ENCODE data around the gene SUSD6.
"Not testable (repeated sequence)": the region's sequence is repeated elsewhere in the genome, so short reads cannot be mapped to it uniquely, and the experiment has no call there.

Gene SUSD6

DNA sequence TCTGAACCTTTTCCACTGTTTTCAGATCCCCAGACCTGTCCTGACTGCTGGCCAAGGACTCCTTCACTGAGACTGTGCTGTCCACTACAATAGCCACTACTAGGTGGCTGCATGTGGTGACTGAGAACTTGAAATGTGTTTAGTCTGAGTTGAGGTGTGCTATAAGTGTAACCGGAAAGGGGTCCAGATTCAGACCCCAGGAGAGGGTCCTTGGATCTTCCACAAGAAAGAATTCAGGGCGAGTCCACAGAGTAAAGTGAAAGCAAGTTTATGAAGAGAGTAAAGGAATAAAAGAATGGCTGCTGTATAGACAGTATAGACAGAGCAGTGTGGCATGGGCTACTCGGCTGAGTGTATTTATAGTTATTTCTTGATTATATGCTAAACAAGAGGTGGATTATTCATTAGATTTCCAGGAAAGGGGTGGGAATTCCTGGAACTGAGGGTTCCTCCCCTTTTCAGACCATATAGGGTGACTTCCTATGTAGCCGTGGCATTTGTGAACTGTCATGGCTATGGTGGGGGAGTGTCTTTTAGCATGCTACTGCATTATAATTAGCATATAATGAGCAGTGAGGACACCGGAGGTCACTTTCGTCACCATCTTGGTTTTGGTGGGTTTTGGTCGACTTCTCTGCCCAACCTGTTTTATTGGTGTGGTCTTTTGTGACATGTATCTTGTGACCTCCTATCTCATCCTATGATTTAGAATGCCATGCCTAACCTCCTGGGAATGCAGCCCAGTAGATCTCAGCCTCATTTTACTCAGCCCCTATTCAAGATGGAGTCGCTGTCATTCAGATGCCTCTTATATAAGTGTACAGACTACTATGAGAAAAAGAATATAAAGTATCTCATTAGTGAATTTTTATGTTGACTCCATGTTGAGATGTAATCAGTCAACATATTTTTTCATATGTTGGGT, 85.5 kb downstream of the SUSD6 start:
- FAIRE-seq = no peak

DNA sequence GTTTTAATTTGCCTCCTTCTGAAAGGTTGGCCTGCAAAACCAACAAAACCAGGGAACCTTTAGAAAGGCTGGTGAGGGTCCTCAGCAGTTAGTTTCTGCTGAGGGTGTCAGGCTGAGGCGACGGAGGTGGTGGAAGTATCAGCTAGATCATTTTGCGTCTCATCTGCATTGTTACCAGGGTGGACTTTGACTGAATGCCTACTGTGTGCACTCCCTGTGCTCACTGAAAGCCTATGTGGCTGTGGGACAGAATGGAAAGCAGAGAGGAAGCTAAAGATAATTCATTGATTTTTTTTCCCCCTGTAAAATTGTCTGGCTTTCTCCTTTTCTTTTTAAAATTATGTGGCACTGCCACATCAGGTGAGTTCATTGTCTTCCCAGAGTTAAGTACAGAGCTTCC, 87.2 kb downstream of the SUSD6 start:
- FAIRE-seq = no peak

- FAIRE-seq = not testable (repeated sequence)
Observed at GRCh38 chr14:69699243-69699642, 87.8 kb downstream of the SUSD6 start.

DNA sequence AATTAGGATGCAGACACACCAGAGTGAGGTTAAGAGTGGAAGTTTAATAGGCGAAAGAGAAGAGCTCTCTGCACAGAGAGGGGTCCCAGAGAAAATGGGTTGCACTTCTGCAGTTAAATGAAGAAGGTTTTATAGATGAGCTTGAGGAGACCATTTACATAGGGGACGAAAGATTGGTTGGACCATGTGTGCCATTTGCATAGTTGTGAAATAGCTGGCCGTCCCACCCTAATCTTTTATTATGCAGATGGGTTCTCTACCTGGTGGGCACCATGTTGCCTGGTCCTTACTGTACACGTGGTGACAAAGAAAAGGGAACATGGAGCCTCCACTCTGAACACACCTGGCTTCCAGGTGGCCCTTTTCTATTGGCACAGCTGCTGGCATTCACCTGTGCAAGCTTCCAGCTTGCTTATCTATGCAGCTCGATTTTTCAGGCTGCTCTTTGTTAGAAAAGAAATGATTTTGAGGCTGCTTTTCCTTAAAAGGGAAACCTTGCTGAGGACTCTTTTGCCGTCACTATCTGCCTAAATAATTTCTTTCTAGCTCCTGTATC, 88.4 kb downstream of the SUSD6 start:
- FAIRE-seq = no peak

DNA sequence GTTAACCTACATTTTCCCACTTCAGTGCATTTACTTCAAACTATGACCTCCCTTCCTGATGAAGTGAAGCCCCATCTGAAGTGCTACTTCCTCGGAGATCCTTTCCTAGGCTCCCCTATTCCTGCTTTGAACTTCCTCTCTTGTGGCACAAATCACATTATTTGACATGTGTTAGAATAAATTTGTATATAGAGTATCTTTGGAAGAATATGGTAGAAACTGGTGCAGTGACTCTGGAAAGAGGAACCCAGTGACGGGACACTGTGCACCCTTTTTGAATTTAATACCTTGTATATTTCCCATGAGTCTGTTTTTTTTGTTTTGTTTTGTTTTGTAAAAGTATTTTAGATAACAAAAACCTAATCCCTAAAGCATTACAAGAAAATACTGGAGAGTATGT, 89.2 kb downstream of the SUSD6 start:
- FAIRE-seq = no peak

DNA sequence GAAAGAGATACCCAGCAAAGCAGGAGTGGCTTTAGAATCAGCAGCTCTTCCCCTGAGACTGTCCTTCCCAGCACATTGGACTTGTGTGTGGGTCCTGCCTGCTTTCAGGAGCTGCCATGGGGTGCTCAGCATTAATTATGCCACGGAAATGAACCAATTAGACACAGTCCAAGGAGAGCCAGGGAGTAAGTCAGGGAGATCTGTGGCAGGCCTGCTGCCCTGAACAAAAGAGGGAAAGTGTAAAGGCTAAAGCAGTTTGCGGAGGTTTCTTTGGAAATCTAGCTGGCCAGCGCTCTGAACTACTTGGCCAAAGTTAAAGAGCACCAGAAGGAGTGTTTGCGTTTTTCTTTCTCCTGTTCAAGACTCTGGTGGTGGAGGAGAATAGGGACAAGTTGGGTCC, 89.9 kb downstream of the SUSD6 start:
- no peak for FAIRE-seq

- no peak for FAIRE-seq
Observed at GRCh38 chr14:69701857-69702256, 90.5 kb downstream of the SUSD6 start.

DNA sequence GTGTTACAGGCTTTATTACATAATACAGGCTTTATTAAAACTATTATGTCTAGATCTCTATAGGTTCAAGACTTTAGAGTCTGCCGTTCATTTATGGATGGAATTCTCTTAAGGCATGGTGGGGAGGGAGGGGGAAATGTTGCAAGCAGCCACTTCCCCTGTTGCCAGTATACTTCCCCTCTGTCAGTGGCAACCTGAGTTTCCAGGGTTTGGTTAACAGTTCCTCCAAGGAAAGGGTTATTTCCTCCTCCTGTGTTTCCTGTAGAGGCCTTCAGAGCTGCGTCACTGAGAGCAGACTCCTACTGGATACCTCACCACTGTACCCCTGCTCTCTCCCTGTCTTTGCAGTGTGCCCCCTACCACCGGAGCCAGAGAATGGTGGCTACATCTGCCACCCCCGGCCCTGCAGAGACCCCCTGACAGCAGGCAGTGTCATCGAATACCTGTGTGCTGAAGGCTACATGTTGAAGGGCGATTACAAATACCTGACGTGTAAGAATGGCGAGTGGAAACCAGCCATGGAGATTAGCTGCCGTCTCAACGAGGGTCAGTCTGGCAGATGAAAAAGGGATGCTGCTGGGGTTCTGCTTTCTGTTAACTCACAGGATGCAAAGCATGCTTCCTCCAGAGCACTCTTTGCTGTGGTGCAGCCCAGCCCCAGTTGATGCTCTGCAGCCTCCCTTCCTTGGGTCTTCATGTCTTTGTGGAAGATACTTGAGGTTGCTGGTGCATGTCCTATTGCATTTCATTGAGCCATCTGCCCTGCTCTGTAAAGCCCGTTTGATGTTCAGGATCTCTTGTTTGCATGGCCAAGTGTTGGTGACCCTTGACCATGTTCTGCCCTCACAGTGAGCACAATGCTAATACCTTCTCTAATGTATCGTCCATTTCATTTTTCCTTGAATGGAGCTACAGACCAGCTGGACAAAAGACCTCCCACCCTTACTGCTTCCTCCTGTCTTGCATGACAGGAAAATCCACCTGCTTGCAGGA, 91.9 kb downstream of the SUSD6 start:
- no peak for FAIRE-seq

DNA sequence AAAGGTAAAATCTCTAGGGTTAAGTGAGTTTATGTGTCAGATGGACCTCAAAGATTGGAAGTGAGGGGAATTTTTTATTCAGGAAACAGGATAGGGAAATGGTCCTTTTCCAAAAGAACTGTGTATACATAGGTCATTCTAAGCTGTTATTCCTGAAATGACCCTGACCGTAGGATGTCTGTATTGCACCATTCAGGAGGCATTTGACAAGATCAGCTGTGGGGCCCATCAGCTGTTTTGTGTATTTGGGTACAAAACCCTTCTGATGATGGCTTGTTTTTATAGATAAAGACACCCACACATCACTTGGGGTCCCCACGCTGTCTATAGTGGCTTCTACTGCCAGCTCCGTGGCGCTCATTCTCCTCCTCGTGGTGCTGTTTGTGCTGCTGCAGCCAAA, 92.9 kb downstream of the SUSD6 start:
- FAIRE-seq = no peak

GRCh38 chr14:69705706-69706105, 94.3 kb downstream of the SUSD6 start:
- FAIRE-seq = no peak

GRCh38 chr14:69708049-69708448, 96.7 kb downstream of the SUSD6 start:
- FAIRE-seq = no peak

- FAIRE-seq = no peak
Observed at GRCh38 chr14:69708586-69709560, 97.5 kb downstream of the SUSD6 start.

DNA sequence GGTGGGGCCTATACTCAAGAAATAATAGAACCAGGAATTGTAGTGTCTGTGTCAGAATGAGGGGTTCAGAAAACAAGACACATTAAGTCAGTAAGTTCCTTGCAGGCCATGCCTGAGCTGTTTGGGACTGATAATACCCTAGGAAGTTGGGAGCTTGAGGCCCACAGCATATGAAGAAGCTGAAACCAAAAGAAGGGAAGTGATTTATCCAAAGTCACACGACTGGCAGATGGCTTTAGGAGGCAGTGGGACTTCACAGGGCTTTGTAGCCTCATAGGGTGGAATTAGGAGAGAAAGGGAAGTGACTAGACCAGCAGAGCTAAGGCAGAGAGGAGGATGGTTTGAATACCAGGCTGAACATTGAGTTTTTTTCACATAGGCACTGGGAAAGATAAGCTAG, 99.0 kb downstream of the SUSD6 start:
- FAIRE-seq = no peak

- no peak for FAIRE-seq
Observed at GRCh38 chr14:69711065-69711464, 99.7 kb downstream of the SUSD6 start.

DNA sequence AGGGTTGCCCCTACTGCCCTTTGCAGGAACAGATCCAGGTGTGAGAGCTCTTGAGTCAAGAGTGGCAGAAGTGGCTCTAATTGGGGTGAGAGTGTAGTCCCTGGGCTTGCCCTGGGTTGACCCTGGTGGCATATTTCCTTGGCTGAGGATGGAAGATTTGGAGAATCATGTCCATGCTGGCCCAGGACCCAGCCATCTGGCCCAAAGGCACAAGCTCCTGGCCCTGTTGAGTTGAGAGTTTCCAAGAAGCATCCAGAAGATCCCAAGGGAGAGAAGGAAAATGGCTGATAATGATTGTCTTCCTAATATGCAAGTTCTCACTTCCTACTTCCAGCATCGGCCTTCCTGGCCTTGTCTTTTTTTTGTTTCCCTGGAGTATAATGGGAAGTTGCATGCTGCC, 100.1 kb downstream of the SUSD6 start:
- no peak for FAIRE-seq

- no peak for FAIRE-seq
Observed at GRCh38 chr14:69711881-69712560, 100.6 kb downstream of the SUSD6 start.

- FAIRE-seq = no peak
Observed at GRCh38 chr14:69712599-69713088, 101.2 kb downstream of the SUSD6 start.

DNA sequence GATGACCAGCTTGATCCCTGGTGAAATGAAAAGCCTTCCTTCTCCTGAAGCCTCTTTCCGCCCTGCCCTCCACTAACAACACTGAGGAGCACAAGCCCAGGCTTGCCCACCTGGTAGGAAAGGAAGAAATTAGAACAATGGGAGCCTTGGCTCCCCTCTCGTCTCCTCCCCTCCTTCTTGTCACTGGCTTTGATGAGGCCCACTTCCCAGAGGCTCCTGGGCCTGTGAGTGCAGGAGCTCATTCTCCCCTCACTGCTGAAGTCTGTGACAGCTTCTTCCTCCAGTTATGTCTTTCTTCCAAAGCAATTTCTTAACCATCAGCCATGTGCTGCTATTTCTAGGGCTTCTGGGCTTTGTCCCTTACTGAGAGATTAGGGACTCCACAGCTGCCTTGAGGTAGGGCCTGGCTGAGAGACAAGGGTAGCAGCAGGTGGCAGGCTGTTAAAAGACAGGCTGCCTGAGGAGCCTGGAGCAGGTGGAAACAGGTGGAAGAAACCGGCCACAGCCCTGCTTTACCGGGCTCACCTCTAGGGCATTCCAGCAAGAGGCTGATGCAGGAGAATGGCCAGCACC, 101.9 kb downstream of the SUSD6 start:
- FAIRE-seq = no peak

- FAIRE-seq = no peak
Observed at GRCh38 chr14:69713993-69714679, 102.7 kb downstream of the SUSD6 start.
